ENCODE data around the gene TOX2. TPM values are rescaled to one million over a fixed set of nuclear protein-coding genes. Genes with fewer than 3 reads are reported as not detected.

The TOX2 gene
- total RNA-seq, 1 experiment from 2014 or later = 25.4 TPM

GRCh38 chr20:44102582-44102981, 187.9 kb downstream of the TOX2 start:
- no peak for DNase-seq (ENCODE audit: low read depth)

- peak; percentile 92 for DNase-seq (ENCODE audit: low read depth)
Measured at GRCh38 chr20:44104798-44105517, 190.3 kb downstream of the TOX2 start.

- no peak for DNase-seq (ENCODE audit: low read depth)
Measured at GRCh38 chr20:44106615-44107014, 192.0 kb downstream of the TOX2 start.

- DNase-seq (ENCODE audit: low read depth) = no peak
Measured at GRCh38 chr20:44109951-44110361, 195.3 kb downstream of the TOX2 start.

- DNase-seq (ENCODE audit: low read depth) = peak; percentile 37
Measured at GRCh38 chr20:44110816-44111568, 196.3 kb downstream of the TOX2 start.

GRCh38 chr20:44111712-44112335, 197.2 kb downstream of the TOX2 start:
- DNase-seq (ENCODE audit: low read depth) = peak; percentile 87

- DNase-seq (ENCODE audit: low read depth) = no peak
Measured at GRCh38 chr20:44112456-44112855, 197.8 kb downstream of the TOX2 start.

GRCh38 chr20:44112889-44113617, 198.4 kb downstream of the TOX2 start:
- no peak for DNase-seq (ENCODE audit: low read depth)

- DNase-seq (ENCODE audit: low read depth) = no peak
Measured at GRCh38 chr20:44113618-44114376, 199.1 kb downstream of the TOX2 start.

GRCh38 chr20:44115181-44115580, 200.5 kb downstream of the TOX2 start:
- DNase-seq (ENCODE audit: low read depth) = no peak

GRCh38 chr20:44115762-44116644, 201.4 kb downstream of the TOX2 start:
- DNase-seq (ENCODE audit: low read depth) = no peak

- DNase-seq (ENCODE audit: low read depth) = peak; percentile 76
Measured at GRCh38 chr20:44117296-44118184, 202.9 kb downstream of the TOX2 start.

- DNase-seq (ENCODE audit: low read depth) = no peak
Measured at GRCh38 chr20:44118185-44119033, 203.8 kb downstream of the TOX2 start.

Other genes starting within 250 kb of the TOX2 start
- gene MYBL2, start 247.7 kb upstream of the TOX2 start, total RNA-seq (2014; rRNA removed; shearing (Covaris generic)) = 53.1 and 53.5 TPM in 2 replicates
- not detected in 2 replicates for gene GTSF1L, start 187.8 kb upstream of the TOX2 start, total RNA-seq (2014; rRNA removed; shearing (Covaris generic))

All from RPMI7951 (cell line).